BLaER1 treated with 17β-estradiol and CSF1 and Interleukin-3, amounts not matched to agents 10 nM and 100 nM (cell line): ENCODE data around the gene PHOSPHO1.

Experiments used
- H3K27ac ChIP-seq, 11 experiments: shearing (Covaris generic); formaldehyde crosslinking; 2 replicates each; pipeline ENCODE4 v1.8.1; 2022
- H3K27me3 ChIP-seq, 11 experiments: shearing (Covaris generic); formaldehyde crosslinking; 2 replicates each; pipeline ENCODE4 v1.8.1; 2022
- H3K36me3 ChIP-seq, 11 experiments: shearing (Covaris generic); formaldehyde crosslinking; 2 replicates each; pipeline ENCODE4 v1.8.1; 2022
- H3K4me1 ChIP-seq, 10 experiments: shearing (Covaris generic); formaldehyde crosslinking; 2 replicates each; pipeline ENCODE4 v1.8.1; 2022
- H3K4me2 ChIP-seq, 11 experiments: shearing (Covaris generic); formaldehyde crosslinking; 2 replicates each; pipeline ENCODE4 v1.8.1; 2022
- H3K4me3 ChIP-seq, 10 experiments: shearing (Covaris generic); formaldehyde crosslinking; 2 replicates each; pipeline ENCODE4 v1.8.1; 2022
- H3K9ac ChIP-seq, 11 experiments: shearing (Covaris generic); formaldehyde crosslinking; 2 replicates each; pipeline ENCODE4 v1.8.1; 2022
- H3K9me3 ChIP-seq, 11 experiments: shearing (Covaris generic); formaldehyde crosslinking; replicated peaks in 1 of 11; 2 replicates each; pipeline ENCODE4 v1.8.1; 2022
- H4K20me1 ChIP-seq, 11 experiments: shearing (Covaris generic); formaldehyde crosslinking; 2 replicates each; pipeline ENCODE4 v1.8.1; 2022
- Cebpa-rat ChIP-seq, 11 experiments: shearing (Covaris generic); IDR thresholded peaks; 2 replicates each; pipeline ENCODE4 v1.8.1; 2022

Gene PHOSPHO1

DNA sequence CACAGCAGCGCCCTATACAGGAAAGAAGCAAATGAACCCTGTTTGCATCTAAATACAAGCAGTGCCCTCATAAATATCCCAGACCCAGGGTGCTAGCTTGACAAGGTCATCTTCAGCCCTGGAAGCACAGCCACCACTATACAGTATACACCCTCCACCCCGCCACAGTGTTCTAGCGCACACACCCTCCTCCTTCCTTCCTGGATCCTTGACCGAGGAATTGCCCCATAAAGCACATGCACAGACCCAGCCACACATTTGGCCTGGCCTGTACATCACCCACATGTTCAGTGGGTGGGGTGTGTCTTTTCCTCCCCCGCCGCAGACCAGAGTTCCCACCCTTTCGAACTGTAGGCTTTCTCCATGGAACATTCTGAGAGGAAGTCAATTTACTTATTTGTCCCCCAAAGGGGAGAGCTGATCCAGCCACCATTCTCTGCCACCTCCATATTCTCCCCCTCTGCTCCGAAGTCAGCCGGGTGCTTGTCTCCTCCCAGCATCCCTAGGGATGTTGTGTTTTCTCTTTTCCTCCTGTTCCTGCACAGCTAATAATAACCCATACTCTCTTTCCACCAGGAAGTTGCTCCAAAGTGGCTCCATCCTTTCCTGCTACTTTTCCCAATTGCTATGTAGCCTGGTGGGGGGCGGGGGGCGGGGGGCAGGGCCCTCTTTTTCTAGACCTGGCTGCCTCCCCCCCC lies 13.5 kb downstream of the PHOSPHO1 start:
- peaks cover 75 to 84% (median 82%) of the 10 kb centered on the region in 10 experiments for H3K4me1 ChIP-seq
- TF ChIP-seq Cebpa-rat (IDR thresholded peaks at IDR 0.05) = no peak
- no peaks in the 10 kb centered on the region for H3K9me3 ChIP-seq
- H3K27ac ChIP-seq = peak overlapping the region in 10 of 11 experiments; percentile 8 to 90 (median 75); a peak in 17 of 22 replicates
- peaks cover 2 to 9% (median 5%) of the 10 kb centered on the region in 11 experiments; a peak in 21 of 22 replicates for H3K27me3 ChIP-seq
- peak overlapping the region; percentile 86 to 99 (median 95) for H3K4me2 ChIP-seq
- peak overlapping the region in 5 of 10 experiments; percentile 6 to 59 (median 27); a peak in 3 of 20 replicates for H3K4me3 ChIP-seq
- peak overlapping the region in 6 of 11 experiments; percentile 14 to 58 (median 49); a peak in 9 of 22 replicates for H3K9ac ChIP-seq
- 0 out of 22 replicates have a peak, but pooled peaks cover 0 to under 1% (median 0%) of the 10 kb centered on the region in 11 experiments for H4K20me1 ChIP-seq
- H3K36me3 ChIP-seq = peaks cover 0 to 24% (median 0%) of the 10 kb centered on the region in 11 experiments; a peak in 9 of 22 replicates

- peaks cover 81 to 90% (median 89%) of the 10 kb centered on the region in 10 experiments for H3K4me1 ChIP-seq
- H3K9ac ChIP-seq = peak overlapping the region in 7 of 11 experiments; percentile 26 to 58 (median 48); a peak in 12 of 22 replicates
- H3K27ac ChIP-seq = peak overlapping the region in 10 of 11 experiments; percentile 8 to 90 (median 65); a peak in 18 of 22 replicates
- TF ChIP-seq Cebpa-rat (IDR thresholded peaks at IDR 0.05) = no peak
- peak overlapping the region; percentile 86 to 99 (median 95) for H3K4me2 ChIP-seq
- H3K9me3 ChIP-seq = no peaks in the 10 kb centered on the region
- H4K20me1 ChIP-seq = no peaks in the 10 kb centered on the region
- peaks cover 0 to 2% (median 0%) of the 10 kb centered on the region in 11 experiments; a peak in 4 of 22 replicates for H3K27me3 ChIP-seq
- H3K4me3 ChIP-seq = peak overlapping the region in 5 of 10 experiments; percentile 6 to 36 (median 27); a peak in 4 of 20 replicates
- peaks cover 0 to 18% (median 0%) of the 10 kb centered on the region in 11 experiments; a peak in 5 of 22 replicates for H3K36me3 ChIP-seq
Measured at GRCh38 chr17:49216482-49216881, 14.1 kb downstream of the PHOSPHO1 start.

DNA sequence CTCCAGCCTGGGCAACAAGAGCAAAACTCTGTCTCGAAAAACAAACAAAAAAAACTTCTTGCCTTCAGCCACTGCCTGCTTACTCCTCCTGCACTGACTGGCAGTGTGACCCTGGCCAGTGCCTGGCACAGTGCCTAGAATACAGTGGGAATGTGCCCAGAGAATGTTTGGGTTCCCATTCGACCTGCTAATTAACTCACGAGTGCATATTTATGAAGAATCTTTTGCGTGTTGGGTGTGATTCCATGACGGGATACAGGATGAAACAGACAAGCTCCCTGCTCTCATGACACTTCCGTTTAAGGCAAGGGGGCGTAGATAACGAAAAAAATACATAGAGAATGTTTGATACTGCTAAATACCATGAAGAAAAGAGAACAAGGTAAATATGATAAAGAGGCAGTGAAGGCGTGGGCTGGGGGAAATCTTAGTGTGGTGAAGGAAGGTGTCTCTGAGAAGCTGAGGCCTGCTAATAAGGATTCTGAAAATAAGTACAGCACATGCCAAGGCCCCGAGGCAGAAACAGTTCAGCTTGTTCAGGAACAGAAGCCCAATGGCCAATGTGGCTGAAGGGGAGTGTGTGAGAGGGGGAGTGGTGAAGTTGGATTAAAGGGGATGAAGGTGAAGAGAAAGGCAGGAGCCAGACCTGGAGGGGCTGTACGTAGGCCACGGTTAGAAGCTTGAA lies 15.8 kb downstream of the PHOSPHO1 start:
- H4K20me1 ChIP-seq = no peaks in the 10 kb centered on the region
- H3K27me3 ChIP-seq = no peaks in the 10 kb centered on the region
- peaks cover 0 to 9% (median 0%) of the 10 kb centered on the region in 11 experiments; a peak in 4 of 22 replicates for H3K36me3 ChIP-seq
- no peaks in the 10 kb centered on the region for H3K9me3 ChIP-seq
- TF ChIP-seq Cebpa-rat (IDR thresholded peaks at IDR 0.05) = no peak
- peak overlapping the region in 5 of 11 experiments; percentile 55 to 90 (median 89); a peak in 6 of 22 replicates for H3K27ac ChIP-seq
- H3K9ac ChIP-seq = peak overlapping the region in 2 of 11 experiments; percentile 3 to 28; a peak in 2 of 22 replicates
- H3K4me1 ChIP-seq = peaks cover 98 to 100% (median 100%) of the 10 kb centered on the region in 10 experiments
- H3K4me2 ChIP-seq = peak overlapping the region; percentile 86 to 99 (median 95); a peak in 17 of 22 replicates
- no peak overlapping the region for H3K4me3 ChIP-seq

DNA sequence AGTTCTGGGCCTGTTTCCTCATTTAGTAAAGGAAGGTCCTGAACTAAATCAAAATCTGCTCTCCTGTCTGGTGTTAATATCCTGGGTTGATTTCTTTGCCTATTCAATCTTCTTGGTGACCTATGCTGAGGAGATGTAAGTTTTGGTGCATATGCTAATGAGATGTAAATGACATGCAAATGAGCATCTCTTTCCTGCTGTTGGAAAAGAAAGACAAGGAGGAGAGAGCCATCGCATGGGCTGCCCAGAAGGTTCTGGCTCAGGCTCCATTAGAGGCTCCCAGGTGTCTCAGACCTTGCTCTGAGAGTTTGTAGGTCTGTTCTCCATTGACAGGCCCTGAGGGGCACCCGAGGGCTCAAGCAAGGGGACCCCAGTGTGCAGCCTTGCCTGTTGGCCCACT lies 16.7 kb downstream of the PHOSPHO1 start:
- Histone ChIP-seq H4K20me1 (no peaks in the 10 kb centered on the region), H3K4me3 (no peak overlapping the region), H3K36me3 (peaks cover 0 to 4% (median 0%) of the 10 kb centered on the region in 11 experiments; a peak in 1 of 22 replicates), H3K4me1 (peaks cover 99 to 100% (median 100%) of the 10 kb centered on the region in 10 experiments), H3K27ac (0 out of 22 replicates have a peak overlapping the region, but pooled peaks of 1 of the 11 experiments have one; percentile 6), H3K27me3 (no peaks in the 10 kb centered on the region), H3K9ac (no peak overlapping the region), H3K4me2 (peak overlapping the region; percentile 79 to 99 (median 95)), H3K9me3 (no peaks in the 10 kb centered on the region)
- no peak for TF ChIP-seq Cebpa-rat (IDR thresholded peaks at IDR 0.05)

DNA sequence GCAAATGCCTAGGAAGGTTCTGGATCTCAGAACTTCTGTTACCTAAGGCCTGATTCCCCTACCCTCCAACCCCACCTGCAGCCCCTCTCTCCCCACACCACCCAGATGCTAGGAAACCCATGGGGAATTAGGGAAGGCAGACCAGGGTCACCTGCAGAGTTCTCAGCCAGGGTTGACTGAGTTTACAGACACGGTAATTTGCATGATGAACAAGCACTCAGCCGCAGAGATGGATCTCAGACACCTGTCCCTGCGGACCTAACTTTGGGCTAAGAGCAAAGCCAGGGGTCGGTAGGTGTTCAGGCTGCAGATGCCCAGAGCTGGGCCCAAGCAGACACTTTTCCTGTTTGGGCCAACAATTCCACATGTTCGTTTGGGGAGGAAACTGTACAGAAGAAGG lies 17.2 kb downstream of the PHOSPHO1 start:
- no peaks in the 10 kb centered on the region for H3K9me3 ChIP-seq
- no peak overlapping the region for H3K27ac ChIP-seq
- H3K36me3 ChIP-seq = peaks cover 0 to 4% (median 0%) of the 10 kb centered on the region in 11 experiments; a peak in 1 of 22 replicates
- no peak for TF ChIP-seq Cebpa-rat (IDR thresholded peaks at IDR 0.05)
- peaks cover 97 to 100% (median 100%) of the 10 kb centered on the region in 10 experiments for H3K4me1 ChIP-seq
- H3K27me3 ChIP-seq = no peaks in the 10 kb centered on the region
- no peak overlapping the region for H3K9ac ChIP-seq
- H3K4me3 ChIP-seq = no peak overlapping the region; a peak in 1 of 20 replicates
- H4K20me1 ChIP-seq = no peaks in the 10 kb centered on the region
- H3K4me2 ChIP-seq = peak overlapping the region; percentile 79 to 99 (median 95)

DNA sequence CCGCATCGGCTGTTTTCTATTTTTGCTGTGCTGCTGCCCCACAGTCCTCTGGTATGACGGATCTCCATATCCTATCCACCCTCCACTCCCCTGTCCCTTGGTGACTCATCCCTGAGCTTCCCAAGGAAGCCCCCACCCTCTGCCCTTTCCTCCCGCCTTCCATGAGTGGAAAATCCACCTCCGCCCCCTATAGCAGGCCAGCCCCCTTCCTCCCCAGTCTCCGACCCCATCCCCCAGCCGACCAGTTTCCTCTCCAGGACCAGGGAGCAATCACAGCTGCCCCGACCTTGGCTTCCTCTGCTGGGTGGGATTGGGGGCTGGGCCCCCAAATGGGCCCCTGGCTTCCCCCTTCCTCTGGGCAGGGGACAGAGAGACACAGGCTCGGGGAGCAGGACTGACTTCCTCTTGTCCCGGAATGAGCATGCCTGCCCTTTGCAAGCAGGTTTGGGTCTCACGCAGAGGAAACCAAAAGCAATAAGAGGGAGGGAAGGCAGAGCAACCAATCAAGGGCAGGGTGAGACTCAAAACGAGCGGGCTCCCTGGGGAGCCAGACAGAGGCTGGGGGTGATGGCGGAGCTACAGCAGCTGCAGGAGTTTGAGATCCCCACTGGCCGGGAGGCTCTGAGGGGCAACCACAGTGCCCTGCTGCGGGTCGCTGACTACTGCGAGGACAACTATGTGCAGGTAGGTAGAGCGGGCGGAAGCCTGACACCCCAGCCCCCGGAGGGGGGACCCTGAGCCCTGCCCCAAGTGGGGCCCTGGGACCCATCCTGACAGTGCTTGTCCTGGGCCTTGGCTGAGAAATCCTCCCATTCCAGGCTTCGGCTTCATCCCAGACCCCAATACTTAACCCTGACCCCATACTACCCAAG lies 20.2 kb downstream of the PHOSPHO1 start, which contains the start of the genes ABI3 and GNGT2:
TSS of gene ABI3 (plus strand) at position 550 of the 872 bp plus-strand sequence. CDS start at position 568, 18 bp downstream.
TSS of gene GNGT2 (minus strand) at position 417 of the 872 bp plus-strand sequence. CDS start 3,152 bp downstream, outside the sequence.
- Histone ChIP-seq H4K20me1 (no peaks in the 10 kb centered on the region), H3K4me3 (peak within 1 kb of the TSS; percentile 44 to 70 (median 55)), H3K27ac (peak within 1 kb of the TSS; percentile 31 to 80 (median 71); a peak in 20 of 22 replicates), H3K9me3 (no peaks in the 10 kb centered on the region), H3K27me3 (no peaks in the 10 kb centered on the region), H3K9ac (peak within 1 kb of the TSS; percentile 51 to 75 (median 71); a peak in 21 of 22 replicates), H3K36me3 (no peaks in the 10 kb centered on the region; a peak in 1 of 22 replicates), H3K4me1 (peaks cover 67 to 86% (median 72%) of the 10 kb centered on the region in 10 experiments), H3K4me2 (peak within 1 kb of the TSS; percentile 79 to 99 (median 95))
- no peak for TF ChIP-seq Cebpa-rat (IDR thresholded peaks at IDR 0.05)

DNA sequence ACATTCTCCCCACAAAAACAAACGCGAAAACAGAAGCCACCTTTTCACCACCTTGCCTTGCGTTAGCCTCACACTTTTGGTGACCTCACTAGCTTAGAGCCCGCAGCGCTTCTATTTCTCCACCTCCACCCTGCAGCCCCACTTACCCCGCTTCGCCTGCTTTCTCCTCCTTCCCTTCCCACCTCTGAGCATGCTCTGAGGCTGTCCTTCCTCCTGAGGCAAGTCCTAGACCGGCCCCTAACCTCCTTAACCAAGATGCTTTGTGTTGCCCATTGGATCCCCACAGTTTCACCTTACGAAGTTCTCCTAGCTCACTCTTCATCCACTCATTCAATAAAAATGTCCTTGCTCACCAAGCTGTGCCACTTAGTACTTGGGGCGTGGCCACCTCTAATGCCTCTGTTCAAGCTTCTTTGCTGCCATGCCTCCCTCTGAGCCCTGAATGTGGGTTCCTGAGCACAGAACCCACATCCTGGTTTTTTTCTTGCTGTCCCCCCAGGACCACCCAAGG lies 21.5 kb downstream of the PHOSPHO1 start:
- Histone ChIP-seq H3K9ac (no peak overlapping the region; a peak in 2 of 22 replicates), H3K4me3 (peak overlapping the region in 2 of 10 experiments; percentile 65 to 70; a peak in 2 of 20 replicates), H3K27ac (peak overlapping the region in 5 of 11 experiments; percentile 67 to 80 (median 77); a peak in 14 of 22 replicates), H3K27me3 (no peaks in the 10 kb centered on the region), H4K20me1 (no peaks in the 10 kb centered on the region), H3K4me1 (peaks cover 58 to 83% (median 63%) of the 10 kb centered on the region in 10 experiments), H3K4me2 (peak overlapping the region; percentile 79 to 99 (median 95)), H3K36me3 (no peaks in the 10 kb centered on the region; a peak in 1 of 22 replicates), H3K9me3 (no peaks in the 10 kb centered on the region)
- TF ChIP-seq Cebpa-rat (IDR thresholded peaks at IDR 0.05) = no peak
